Measurements from ENCODE around the gene HDDC3.

Gene HDDC3

GRCh38 chr15:90883976-90884718, 48.2 kb downstream of the HDDC3 start, which contains the start of gene FES:
FES (plus strand) TSS chr15:90884504; CDS start chr15:90885046, 542 bp downstream.
- H3K9ac ChIP-seq (ENCODE audit: low read length) = peak within 1 kb of the TSS; percentile 83
- H3K4me1 ChIP-seq (ENCODE audit: insufficient read depth, low read length) = peaks cover 31% of the 10 kb centered on the region
- H3K27ac ChIP-seq (ENCODE audit: low read depth, low read length) = peak within 1 kb of the TSS; percentile 95
- H3K36me3 ChIP-seq (ENCODE audit: insufficient read depth, low read length) = peaks cover 33% of the 10 kb centered on the region
- no peaks in the 10 kb centered on the region for H3K9me3 ChIP-seq (ENCODE audit: low read length)
- no peaks in the 10 kb centered on the region for H3K27me3 ChIP-seq (ENCODE audit: control insufficient read depth in 1 of 2, insufficient read depth in 2 of 2, low read length in 2 of 2)
- H3K4me3 ChIP-seq (ENCODE audit: low read depth in 1 of 2, low read length in 2 of 2) = peak within 1 kb of the TSS; percentile 61 to 66

DNA sequence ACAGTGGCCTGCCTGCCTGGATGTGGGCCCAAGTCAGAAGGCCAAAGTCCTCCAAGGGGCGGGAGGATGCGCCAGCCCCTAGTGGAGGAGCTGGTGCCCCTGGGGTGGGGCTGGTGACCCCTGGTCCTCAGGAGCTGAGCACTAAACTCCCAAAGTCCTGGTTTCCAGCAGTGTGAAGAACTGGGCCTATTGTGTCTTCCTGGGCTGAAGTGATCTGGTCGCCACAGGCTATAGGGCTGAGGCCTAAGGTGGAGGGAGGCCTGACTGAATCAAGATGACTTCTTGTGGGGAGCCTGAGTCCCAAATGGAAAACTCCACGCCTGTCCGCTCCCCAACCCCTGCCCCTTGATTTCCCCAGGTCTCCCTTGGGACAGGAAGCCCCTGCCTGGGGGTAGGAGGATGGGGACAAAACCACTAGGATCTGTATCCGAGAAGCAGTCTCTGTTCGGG, 48.8 kb downstream of the HDDC3 start:
- H3K27me3 ChIP-seq (ENCODE audit: control insufficient read depth in 1 of 2, insufficient read depth in 2 of 2, low read length in 2 of 2) = no peaks in the 10 kb centered on the region
- H3K27ac ChIP-seq (ENCODE audit: low read depth, low read length) = peak overlapping the region; percentile 95
- peak overlapping the region; percentile 83 for H3K9ac ChIP-seq (ENCODE audit: low read length)
- no peaks in the 10 kb centered on the region for H3K9me3 ChIP-seq (ENCODE audit: low read length)
- H3K4me3 ChIP-seq (ENCODE audit: low read depth in 1 of 2, low read length in 2 of 2) = peak overlapping the region; percentile 61 to 66
- H3K36me3 ChIP-seq (ENCODE audit: insufficient read depth, low read length) = peaks cover 39% of the 10 kb centered on the region
- H3K4me1 ChIP-seq (ENCODE audit: insufficient read depth, low read length) = peaks cover 31% of the 10 kb centered on the region

GRCh38 chr15:90882781-90883525, 49.4 kb downstream of the HDDC3 start:
- H3K36me3 ChIP-seq (ENCODE audit: insufficient read depth, low read length) = peaks cover 45% of the 10 kb centered on the region
- H3K4me3 ChIP-seq (ENCODE audit: low read depth in 1 of 2, low read length in 2 of 2) = no peak overlapping the region
- no peaks in the 10 kb centered on the region for H3K9me3 ChIP-seq (ENCODE audit: low read length)
- peak overlapping the region; percentile 83 for H3K9ac ChIP-seq (ENCODE audit: low read length)
- no peaks in the 10 kb centered on the region for H3K27me3 ChIP-seq (ENCODE audit: control insufficient read depth in 1 of 2, insufficient read depth in 2 of 2, low read length in 2 of 2)
- H3K4me1 ChIP-seq (ENCODE audit: insufficient read depth, low read length) = peaks cover 31% of the 10 kb centered on the region
- H3K27ac ChIP-seq (ENCODE audit: low read depth, low read length) = peak overlapping the region; percentile 95

GRCh38 chr15:90881978-90882721, 50.2 kb downstream of the HDDC3 start:
- no peaks in the 10 kb centered on the region for H3K9me3 ChIP-seq (ENCODE audit: low read length)
- H3K27me3 ChIP-seq (ENCODE audit: control insufficient read depth in 1 of 2, insufficient read depth in 2 of 2, low read length in 2 of 2) = no peaks in the 10 kb centered on the region
- H3K36me3 ChIP-seq (ENCODE audit: insufficient read depth, low read length) = peaks cover 46% of the 10 kb centered on the region
- H3K27ac ChIP-seq (ENCODE audit: low read depth, low read length) = no peak overlapping the region
- peaks cover 31% of the 10 kb centered on the region for H3K4me1 ChIP-seq (ENCODE audit: insufficient read depth, low read length)
- H3K4me3 ChIP-seq (ENCODE audit: low read depth in 1 of 2, low read length in 2 of 2) = no peak overlapping the region
- no peak overlapping the region for H3K9ac ChIP-seq (ENCODE audit: low read length)

DNA sequence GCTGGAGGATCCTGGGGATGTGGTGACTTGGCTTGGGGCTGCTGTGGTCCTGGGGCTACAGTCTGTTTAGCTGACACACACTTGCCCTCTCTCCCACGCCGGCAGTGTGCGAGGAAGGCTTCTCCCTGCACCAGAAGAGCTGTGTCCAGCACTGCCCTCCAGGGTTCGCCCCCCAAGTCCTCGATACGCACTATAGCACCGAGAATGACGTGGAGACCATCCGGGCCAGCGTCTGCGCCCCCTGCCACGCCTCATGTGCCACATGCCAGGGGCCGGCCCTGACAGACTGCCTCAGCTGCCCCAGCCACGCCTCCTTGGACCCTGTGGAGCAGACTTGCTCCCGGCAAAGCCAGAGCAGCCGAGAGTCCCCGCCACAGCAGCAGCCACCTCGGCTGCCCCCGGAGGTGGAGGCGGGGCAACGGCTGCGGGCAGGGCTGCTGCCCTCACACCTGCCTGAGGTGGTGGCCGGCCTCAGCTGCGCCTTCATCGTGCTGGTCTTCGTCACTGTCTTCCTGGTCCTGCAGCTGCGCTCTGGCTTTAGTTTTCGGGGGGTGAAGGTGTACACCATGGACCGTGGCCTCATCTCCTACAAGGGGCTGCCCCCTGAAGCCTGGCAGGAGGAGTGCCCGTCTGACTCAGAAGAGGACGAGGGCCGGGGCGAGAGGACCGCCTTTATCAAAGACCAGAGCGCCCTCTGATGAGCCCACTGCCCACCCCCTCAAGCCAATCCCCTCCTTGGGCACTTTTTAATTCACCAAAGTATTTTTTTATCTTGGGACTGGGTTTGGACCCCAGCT, 51.0 kb downstream of the HDDC3 start:
- Histone ChIP-seq H3K9ac (ENCODE audit: low read length) (no peak overlapping the region), H3K27me3 (ENCODE audit: control insufficient read depth in 1 of 2, insufficient read depth in 2 of 2, low read length in 2 of 2) (no peaks in the 10 kb centered on the region), H3K9me3 (ENCODE audit: low read length) (no peaks in the 10 kb centered on the region), H3K4me1 (ENCODE audit: insufficient read depth, low read length) (peaks cover 29% of the 10 kb centered on the region), H3K36me3 (ENCODE audit: insufficient read depth, low read length) (peaks cover 46% of the 10 kb centered on the region), H3K27ac (ENCODE audit: low read depth, low read length) (no peak overlapping the region), H3K4me3 (ENCODE audit: low read depth in 1 of 2, low read length in 2 of 2) (no peak overlapping the region)

DNA sequence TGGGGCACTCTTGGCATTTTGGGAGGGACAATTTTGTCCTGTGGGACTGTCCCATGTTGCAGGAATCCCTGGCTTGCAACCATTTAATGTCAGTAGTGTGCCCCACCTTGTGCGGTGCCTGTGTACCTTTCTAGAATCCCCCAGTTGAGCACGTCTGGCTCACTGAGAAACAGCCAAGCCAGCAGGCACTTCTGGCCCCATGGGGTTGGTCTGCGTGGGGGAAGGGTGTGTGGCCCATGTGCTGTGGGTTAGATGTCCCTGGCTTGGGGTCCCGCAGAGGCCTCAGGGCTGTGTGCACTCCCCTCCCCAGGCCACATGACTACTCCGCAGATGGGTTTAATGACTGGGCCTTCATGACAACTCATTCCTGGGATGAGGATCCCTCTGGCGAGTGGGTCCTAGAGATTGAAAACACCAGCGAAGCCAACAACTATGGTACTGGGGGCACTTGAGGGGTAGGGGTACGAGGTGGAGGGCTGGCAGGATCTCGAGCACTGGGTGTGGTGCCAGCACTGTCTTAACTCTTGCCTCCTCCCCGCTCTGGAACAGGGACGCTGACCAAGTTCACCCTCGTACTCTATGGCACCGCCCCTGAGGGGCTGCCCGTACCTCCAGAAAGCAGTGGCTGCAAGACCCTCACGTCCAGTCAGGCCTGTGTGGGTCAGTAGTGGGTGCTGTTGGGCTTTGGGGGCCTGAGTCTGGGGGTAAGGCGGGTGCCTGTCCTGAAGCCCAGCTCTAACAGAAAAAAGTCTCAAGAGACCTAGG, 51.8 kb downstream of the HDDC3 start:
- no peaks in the 10 kb centered on the region for H3K27me3 ChIP-seq (ENCODE audit: control insufficient read depth in 1 of 2, insufficient read depth in 2 of 2, low read length in 2 of 2)
- no peak overlapping the region for H3K27ac ChIP-seq (ENCODE audit: low read depth, low read length)
- no peak overlapping the region for H3K9ac ChIP-seq (ENCODE audit: low read length)
- H3K4me1 ChIP-seq (ENCODE audit: insufficient read depth, low read length) = peaks cover 21% of the 10 kb centered on the region
- H3K4me3 ChIP-seq (ENCODE audit: low read depth in 1 of 2, low read length in 2 of 2) = no peak overlapping the region
- H3K9me3 ChIP-seq (ENCODE audit: low read length) = no peaks in the 10 kb centered on the region
- peaks cover 48% of the 10 kb centered on the region for H3K36me3 ChIP-seq (ENCODE audit: insufficient read depth, low read length)
